Prostate gland (tissue), 2 donors: ENCODE data around the gene ESR1. TPM values are rescaled to one million over a fixed set of nuclear protein-coding genes. Genes with fewer than 3 reads are reported as not detected.
"Not testable (repeated sequence)": the region's sequence is repeated elsewhere in the genome, so short reads cannot be mapped to it uniquely, and the experiment has no call there.

Experiments
- DNase-seq: peaks from one replicate; pipeline ENCODE4 v3.0.0-alpha.2; 2019; ENCODE audit warnings: low spot score
- H3K27ac ChIP-seq, 2 donors: fragments of 200-600 bp; sonication (generic); 2 replicates each; pipeline ENCODE4 v1.5.1; 2017 to 2019
- H3K27me3 ChIP-seq: fragments of 200-600 bp; sonication (generic); replicated peaks from 2 replicates; pipeline ENCODE4 v1.5.1; 2019; ENCODE audit not compliant: insufficient read depth
- H3K36me3 ChIP-seq, 2 donors: fragments of 200-600 bp; sonication (generic); 1 replicate in 1 of 2; 2 replicates in 1 of 2; pipeline versions ENCODE4 v1.5.1 to v1.8.1; 2017 to 2019
- H3K4me1 ChIP-seq: fragments of 200-600 bp; sonication (generic); replicated peaks from 2 replicates; pipeline ENCODE4 v1.5.1; 2019
- H3K4me3 ChIP-seq, 2 donors: fragments of 200-600 bp; sonication (generic); 2 replicates each; pipeline ENCODE4 v1.5.1; 2017 to 2019
- H3K9me3 ChIP-seq: fragments of 200-600 bp; sonication (generic); 2 replicates; pipeline ENCODE4 v1.5.1; 2017
- POLR2A ChIP-seq: fragments of 450-650 bp; IDR thresholded peaks from one replicate; pipeline ENCODE4 v1.6.1; 2016; ENCODE audit warnings: antibody characterized with exemption, mild to moderate bottlenecking
- POLR2AphosphoS5 ChIP-seq: sonication (generic); formaldehyde crosslinking; IDR thresholded peaks from one replicate; pipeline ENCODE4 v1.6.1; 2017; ENCODE audit warnings: antibody characterized with exemption
- WGBS: methylation state at CpG from one replicate; pipeline ENCODE4 v1.1.5; 2018; 5-methylcytosine and 5-hydroxymethylcytosine counted together
- intact Hi-C: fragments of 100-400 bp; cut with DNase I; formaldehyde crosslinking; loops from one replicate; pipeline ENCODE4 v1.14.2; 2022
- total RNA-seq, 2 donors: library from RNA; depleted of rRNA; stranded (reverse); fragments of >200 nt; gene quantifications; one replicate each; pipeline ENCODE4 v1.1.0, GENCODE V29; 2016
- TF ChIP-seq, protein P1 (sequence below), 4 experiments: fragments of 200-600 bp in 2 of 4; fragments of 450-650 bp in 2 of 4; sonication (generic) in 2 of 4; IDR thresholded peaks; 1 replicate in 3 of 4; 2 replicates in 1 of 4; pipeline ENCODE4 v1.5.1; 2016 to 2019; ENCODE audit warnings: antibody characterized with exemption in 4 of 4, mild to moderate bottlenecking in 2 of 4, moderate library complexity in 2 of 4

The ESR1 gene
- total RNA-seq, 2 donors from 2014 or later = 2.3 to 5.6 TPM

DNA sequence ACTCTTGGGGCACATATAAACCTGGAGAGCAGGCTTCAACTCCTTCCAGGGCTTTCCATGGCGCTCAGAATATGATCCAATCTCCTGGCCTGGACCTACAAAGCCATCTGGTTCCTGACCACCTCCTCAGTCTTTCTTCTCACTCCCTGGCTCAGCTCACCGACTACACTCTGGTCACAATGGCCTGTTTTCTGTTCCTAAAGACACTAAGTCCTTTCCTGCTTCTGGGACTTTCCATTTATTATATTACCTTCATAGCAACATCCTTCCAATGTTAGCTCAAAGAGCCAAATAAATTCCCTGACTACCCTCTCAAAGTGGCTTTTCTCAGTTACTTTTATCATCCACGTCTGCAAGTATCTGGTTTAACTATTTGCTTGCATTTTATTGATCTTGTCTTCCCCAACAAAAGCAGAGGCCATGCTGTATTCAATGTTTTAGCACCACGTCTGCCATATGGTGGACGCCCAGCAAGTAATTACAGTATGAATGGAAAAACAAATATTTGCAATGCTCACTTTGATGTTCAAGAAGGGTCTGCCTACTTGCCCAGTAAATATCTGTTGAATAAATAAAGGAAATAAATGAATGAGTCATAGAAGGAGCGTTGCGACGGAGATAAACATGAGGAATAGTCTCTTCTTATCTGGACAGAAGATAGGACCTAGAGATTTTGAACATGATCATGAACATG lies 328.4 kb downstream of the ESR1 start:
- no peaks in the 10 kb centered on the region for H3K36me3 ChIP-seq
- TF ChIP-seq POLR2AphosphoS5 (no peak), POLR2A (no peak)
- TF ChIP-seq, protein P1, sequence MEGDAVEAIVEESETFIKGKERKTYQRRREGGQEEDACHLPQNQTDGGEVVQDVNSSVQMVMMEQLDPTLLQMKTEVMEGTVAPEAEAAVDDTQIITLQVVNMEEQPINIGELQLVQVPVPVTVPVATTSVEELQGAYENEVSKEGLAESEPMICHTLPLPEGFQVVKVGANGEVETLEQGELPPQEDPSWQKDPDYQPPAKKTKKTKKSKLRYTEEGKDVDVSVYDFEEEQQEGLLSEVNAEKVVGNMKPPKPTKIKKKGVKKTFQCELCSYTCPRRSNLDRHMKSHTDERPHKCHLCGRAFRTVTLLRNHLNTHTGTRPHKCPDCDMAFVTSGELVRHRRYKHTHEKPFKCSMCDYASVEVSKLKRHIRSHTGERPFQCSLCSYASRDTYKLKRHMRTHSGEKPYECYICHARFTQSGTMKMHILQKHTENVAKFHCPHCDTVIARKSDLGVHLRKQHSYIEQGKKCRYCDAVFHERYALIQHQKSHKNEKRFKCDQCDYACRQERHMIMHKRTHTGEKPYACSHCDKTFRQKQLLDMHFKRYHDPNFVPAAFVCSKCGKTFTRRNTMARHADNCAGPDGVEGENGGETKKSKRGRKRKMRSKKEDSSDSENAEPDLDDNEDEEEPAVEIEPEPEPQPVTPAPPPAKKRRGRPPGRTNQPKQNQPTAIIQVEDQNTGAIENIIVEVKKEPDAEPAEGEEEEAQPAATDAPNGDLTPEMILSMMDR (IDR thresholded peaks at IDR 0.05) = no peak

DNA sequence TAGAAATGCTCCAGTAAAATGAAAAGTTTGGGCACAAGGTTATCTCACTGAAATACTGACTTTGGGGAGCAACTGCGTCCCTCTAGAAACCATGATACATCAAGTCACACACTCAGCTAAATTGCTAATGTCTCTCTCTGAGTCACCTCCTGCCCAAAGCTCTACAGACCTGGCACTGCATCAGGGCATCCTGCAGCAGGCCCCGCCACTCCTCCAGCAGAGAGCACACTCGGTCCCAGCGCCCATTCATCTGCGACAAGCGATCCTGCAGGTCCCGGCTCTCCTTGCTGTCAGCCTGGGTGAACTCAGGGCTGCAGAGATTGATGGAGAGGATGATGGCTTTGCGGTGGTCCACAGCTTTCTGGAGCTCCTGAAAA lies 329.0 kb downstream of the ESR1 start:
- H3K36me3 ChIP-seq = no peaks in the 10 kb centered on the region
- intact Hi-C loops = no loop called here
- no peaks in the 10 kb centered on the region for H3K4me1 ChIP-seq
- TF ChIP-seq, protein P1 (IDR thresholded peaks at IDR 0.05) = no peak
- no peak for TF ChIP-seq POLR2A
- TF ChIP-seq POLR2AphosphoS5 = no peak
- no peaks in the 10 kb centered on the region for H3K9me3 ChIP-seq
- no peak for DNase-seq
- WGBS = 92% methylated on average over 8 of the region's 8 CpGs
- no peaks in the 10 kb centered on the region for H3K27me3 ChIP-seq
- no peak overlapping the region for H3K27ac ChIP-seq
- no peak overlapping the region for H3K4me3 ChIP-seq

More for the DNA sequence above, 328.4 kb downstream of the ESR1 start:
- intact Hi-C loops = no loop called here
- DNase-seq = no peak
- H3K4me3 ChIP-seq = no peak overlapping the region
- no peak overlapping the region for H3K27ac ChIP-seq
- WGBS = 47% methylated on average over 8 of the region's 8 CpGs
- H3K9me3 ChIP-seq = no peaks in the 10 kb centered on the region
- no peaks in the 10 kb centered on the region for H3K4me1 ChIP-seq
- H3K27me3 ChIP-seq = no peaks in the 10 kb centered on the region

DNA sequence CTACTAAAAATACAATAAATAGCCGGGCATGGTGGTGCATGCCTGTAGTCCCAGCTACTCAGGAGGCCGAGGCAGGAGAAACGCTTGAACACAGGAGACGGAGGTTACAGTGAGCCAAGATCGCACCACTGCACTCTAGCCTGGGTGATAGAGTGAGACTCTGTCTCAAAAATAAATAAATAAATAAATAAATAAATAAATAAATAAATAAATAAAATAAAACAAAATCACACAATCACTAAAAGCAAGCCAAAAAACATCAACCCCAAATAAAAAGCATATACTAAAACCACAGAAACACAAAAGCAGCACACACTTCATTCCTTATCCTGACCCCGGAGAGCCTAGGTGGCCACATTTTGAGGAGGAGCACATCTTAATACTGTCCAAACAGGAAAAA lies 330.9 kb downstream of the ESR1 start:
- H3K4me3 ChIP-seq, H3K4me1 ChIP-seq, H3K27me3 ChIP-seq, H3K9me3 ChIP-seq, H3K27ac ChIP-seq, H3K36me3 ChIP-seq, intact Hi-C loops, DNase-seq: not testable (repeated sequence)
- 98% methylated on average over 6 of the region's 6 CpGs for WGBS

DNA sequence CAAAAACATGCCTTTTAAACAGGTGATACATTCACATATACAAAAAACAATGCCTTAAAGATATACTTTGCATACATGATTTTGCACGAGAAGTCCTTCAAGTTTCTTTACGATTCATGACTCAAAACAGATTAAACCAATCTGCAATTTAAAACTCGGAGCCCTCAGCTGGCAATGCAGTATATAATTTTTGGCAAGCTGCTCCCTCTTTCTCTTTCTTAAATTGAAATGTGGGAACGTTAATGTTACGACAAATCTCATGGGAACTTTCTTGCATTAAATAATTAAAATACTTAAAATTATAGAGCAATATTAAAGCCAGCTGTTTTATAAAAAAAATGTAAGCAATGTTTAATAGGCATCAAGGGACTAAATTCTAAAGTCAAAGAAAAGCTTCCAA lies 334.6 kb downstream of the ESR1 start:
- no peaks in the 10 kb centered on the region for H3K36me3 ChIP-seq
- H3K27me3 ChIP-seq = no peaks in the 10 kb centered on the region
- no peak overlapping the region for H3K27ac ChIP-seq
- no peak for DNase-seq
- H3K9me3 ChIP-seq = no peaks in the 10 kb centered on the region
- 55% methylated on average over 5 of the region's 5 CpGs for WGBS
- TF ChIP-seq POLR2A (no peak), POLR2AphosphoS5 (no peak)
- TF ChIP-seq, protein P1 (IDR thresholded peaks at IDR 0.05) = no peak
- intact Hi-C loops = no loop called here
- no peaks in the 10 kb centered on the region for H3K4me1 ChIP-seq
- H3K4me3 ChIP-seq = no peak overlapping the region

DNA sequence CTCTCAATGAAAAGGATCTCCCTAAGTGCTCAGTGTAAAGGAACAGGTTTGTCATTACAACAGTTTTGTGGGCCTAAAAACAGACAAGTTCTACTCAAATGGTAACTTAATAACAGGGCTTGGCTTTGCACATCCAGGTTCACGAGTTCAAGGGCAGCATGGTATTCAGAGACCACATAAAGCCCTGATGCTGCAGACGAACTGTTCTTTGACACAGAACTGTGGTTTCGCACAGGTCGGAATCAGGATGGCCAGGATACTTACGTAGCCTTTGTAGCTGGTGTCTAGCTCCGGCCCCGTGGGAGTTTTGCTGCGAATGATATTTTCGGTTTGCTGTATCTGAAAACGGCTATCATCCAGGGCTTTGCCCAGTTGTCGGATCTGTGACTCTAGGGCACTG lies 335.9 kb downstream of the ESR1 start:
- TF ChIP-seq, protein P1 (IDR thresholded peaks at IDR 0.05) = no peak
- no peak for TF ChIP-seq POLR2A
- no peak for TF ChIP-seq POLR2AphosphoS5
- intact Hi-C loops = no loop called here
- no peaks in the 10 kb centered on the region for H3K4me1 ChIP-seq
- H3K27ac ChIP-seq = no peak overlapping the region
- WGBS = 82% methylated on average over 11 of the region's 11 CpGs
- no peak overlapping the region for H3K4me3 ChIP-seq
- no peaks in the 10 kb centered on the region for H3K36me3 ChIP-seq
- DNase-seq = no peak
- H3K27me3 ChIP-seq = no peaks in the 10 kb centered on the region
- no peaks in the 10 kb centered on the region for H3K9me3 ChIP-seq
